Astrocyte (in vitro differentiated cells and primary cell): ENCODE results near the gene JMJD1C. TPM values are rescaled to one million over a fixed set of nuclear protein-coding genes. Genes with fewer than 3 reads are reported as not detected.

Source experiments
- DNase-seq: peaks from one replicate; pipeline ENCODE4 v3.0.0-alpha.2; 2010; ENCODE audit warnings: low read depth
- FAIRE-seq: peaks from 2 replicates; lab custom pipeline; 2011; peaks lifted over from hg19 to GRCh38; lab: Jason Lieb, UNC
- H2AFZ ChIP-seq: 2 replicates; pipeline ENCODE4 v1.6.0; 2012; ENCODE audit warnings: low read depth, low read length, inconsistent platforms
- H3K27ac ChIP-seq: 2 replicates; pipeline ENCODE4 v1.5.1; 2011; ENCODE audit warnings: low read depth, low read length, inconsistent platforms
- H3K27me3 ChIP-seq: 2 replicates; pipeline ENCODE4 v1.6.0; 2011; ENCODE audit warnings: low read length, inconsistent platforms; ENCODE audit not compliant: insufficient read depth
- H3K36me3 ChIP-seq: 2 replicates; pipeline ENCODE4 v1.5.1; 2011; ENCODE audit warnings: low read length, inconsistent platforms; ENCODE audit not compliant: insufficient read depth
- H3K4me1 ChIP-seq: 2 replicates; pipeline ENCODE4 v1.5.1; 2011; ENCODE audit warnings: low read length, inconsistent platforms; ENCODE audit not compliant: insufficient read depth
- H3K4me2 ChIP-seq: 2 replicates; pipeline ENCODE4 v1.6.0; 2012; ENCODE audit warnings: low read length, inconsistent platforms
- H3K4me3 ChIP-seq: 2 replicates; pipeline ENCODE4 v1.5.1; 2011; ENCODE audit warnings: low read depth, mild to moderate bottlenecking, low read length, inconsistent platforms; ENCODE audit not compliant: insufficient read depth
- H3K79me2 ChIP-seq: 2 replicates; pipeline ENCODE4 v1.6.0; 2012; ENCODE audit warnings: mild to moderate bottlenecking, low read length, inconsistent platforms; ENCODE audit not compliant: insufficient read depth
- H3K9ac ChIP-seq: 2 replicates; pipeline ENCODE4 v1.6.0; 2012; ENCODE audit warnings: mild to moderate bottlenecking, low read length, inconsistent platforms
- H3K9me3 ChIP-seq: 2 replicates; pipeline ENCODE4 v1.5.1; 2012; ENCODE audit warnings: low read depth, mild to moderate bottlenecking, low read length, inconsistent platforms; ENCODE audit not compliant: insufficient read depth
- H4K20me1 ChIP-seq: 2 replicates; pipeline ENCODE4 v1.6.0; 2012; ENCODE audit warnings: low read length, inconsistent platforms; ENCODE audit not compliant: insufficient read depth
- H3K27ac Mint-ChIP-seq: one replicate; pipeline ENCODE4 v1.8.0; 2021; ENCODE audit warnings: mild to moderate bottlenecking, mixed read lengths; ENCODE audit not compliant: unreplicated experiment
- H3K27me3 Mint-ChIP-seq: one replicate; pipeline ENCODE4 v1.8.0; 2021; ENCODE audit warnings: low read depth, mixed read lengths; ENCODE audit not compliant: unreplicated experiment
- H3K36me3 Mint-ChIP-seq: one replicate; pipeline ENCODE4 v1.8.0; 2021; ENCODE audit warnings: low read depth, mixed read lengths; ENCODE audit not compliant: unreplicated experiment
- H3K4me1 Mint-ChIP-seq: one replicate; pipeline ENCODE4 v1.8.0; 2021; ENCODE audit warnings: low read depth, mixed read lengths; ENCODE audit not compliant: unreplicated experiment
- H3K4me3 Mint-ChIP-seq: one replicate; pipeline ENCODE4 v1.8.0; 2021; ENCODE audit warnings: mild to moderate bottlenecking, moderate library complexity, mixed read lengths; ENCODE audit not compliant: unreplicated experiment
- H3K9me3 Mint-ChIP-seq: one replicate; pipeline ENCODE4 v1.8.0; 2021; ENCODE audit warnings: mild to moderate bottlenecking, mixed read lengths; ENCODE audit not compliant: unreplicated experiment
- CTCF ChIP-seq: IDR thresholded peaks from 2 replicates; pipeline ENCODE4 v1.5.1; 2011; ENCODE audit warnings: low read depth, mild to moderate bottlenecking, inconsistent platforms, low read length, moderate library complexity; ENCODE audit not compliant: insufficient read depth
- EZH2 ChIP-seq: IDR thresholded peaks from 2 replicates; pipeline ENCODE4 v1.6.1; 2012; ENCODE audit warnings: mild to moderate bottlenecking, low read length, inconsistent platforms; ENCODE audit not compliant: insufficient read depth
- total RNA-seq: library from RNA; stranded (reverse); gene quantifications from 2 replicates; pipeline ENCODE4 v1.2.1, GENCODE V29; 2021

JMJD1C gene
- total RNA-seq, 1 donor from 2014 or later = 61.0 TPM

GRCh38 chr10:63355682-63356081 lies 110.1 kb downstream of the JMJD1C start:
- no peak overlapping the region for H3K27ac Mint-ChIP-seq
- peaks cover 40% of the 10 kb centered on the region for H4K20me1 ChIP-seq
- peaks cover 62% of the 10 kb centered on the region for H3K79me2 ChIP-seq
- no peak overlapping the region for H3K9ac ChIP-seq
- H3K4me2 ChIP-seq = no peak overlapping the region
- no peak overlapping the region for H3K4me3 Mint-ChIP-seq
- DNase-seq (no peak), FAIRE-seq (no peak)
- no peaks in the 10 kb centered on the region for H3K4me1 Mint-ChIP-seq
- H3K4me1 ChIP-seq = no peaks in the 10 kb centered on the region
- no peak for TF ChIP-seq CTCF
- no peak for TF ChIP-seq EZH2
- H3K27me3 Mint-ChIP-seq = no peaks in the 10 kb centered on the region
- H3K9me3 Mint-ChIP-seq = no peaks in the 10 kb centered on the region
- no peaks in the 10 kb centered on the region for H3K36me3 Mint-ChIP-seq
- H3K27ac ChIP-seq = no peak overlapping the region
- H2AFZ ChIP-seq = no peak overlapping the region
- H3K9me3 ChIP-seq = no peaks in the 10 kb centered on the region
- H3K27me3 ChIP-seq = no peaks in the 10 kb centered on the region
- H3K36me3 ChIP-seq = no peaks in the 10 kb centered on the region
- H3K4me3 ChIP-seq = no peak overlapping the region

GRCh38 chr10:63352976-63353375 lies 112.8 kb downstream of the JMJD1C start:
- Histone ChIP-seq H3K27me3 (no peaks in the 10 kb centered on the region), H3K36me3 (no peaks in the 10 kb centered on the region), H3K9ac (no peak overlapping the region), H3K27ac (no peak overlapping the region), H3K4me3 (no peak overlapping the region), H3K4me2 (no peak overlapping the region), H4K20me1 (peaks cover 38% of the 10 kb centered on the region), H2AFZ (no peak overlapping the region), H3K9me3 (no peaks in the 10 kb centered on the region), H3K79me2 (peaks cover 57% of the 10 kb centered on the region), H3K4me1 (no peaks in the 10 kb centered on the region)
- TF ChIP-seq CTCF = no peak
- TF ChIP-seq EZH2 = no peak
- Mint-ChIP-seq H3K4me3 (no peak overlapping the region), H3K4me1 (peaks cover 2% of the 10 kb centered on the region), H3K36me3 (no peaks in the 10 kb centered on the region), H3K9me3 (no peaks in the 10 kb centered on the region), H3K27ac (no peak overlapping the region), H3K27me3 (no peaks in the 10 kb centered on the region)
- no peak for DNase-seq
- no peak for FAIRE-seq

- Histone ChIP-seq H3K27me3 (no peaks in the 10 kb centered on the region), H3K4me3 (no peak overlapping the region), H3K27ac (no peak overlapping the region), H2AFZ (no peak overlapping the region), H3K79me2 (peaks cover 54% of the 10 kb centered on the region), H3K9me3 (no peaks in the 10 kb centered on the region), H3K36me3 (no peaks in the 10 kb centered on the region), H4K20me1 (peaks cover 29% of the 10 kb centered on the region), H3K4me1 (no peaks in the 10 kb centered on the region), H3K4me2 (no peak overlapping the region), H3K9ac (no peak overlapping the region)
- no peaks in the 10 kb centered on the region for H3K36me3 Mint-ChIP-seq
- no peak overlapping the region for H3K4me3 Mint-ChIP-seq
- H3K4me1 Mint-ChIP-seq = peaks cover 2% of the 10 kb centered on the region
- FAIRE-seq (no peak), DNase-seq (no peak)
- no peaks in the 10 kb centered on the region for H3K27me3 Mint-ChIP-seq
- TF ChIP-seq CTCF (no peak), EZH2 (no peak)
- no peaks in the 10 kb centered on the region for H3K9me3 Mint-ChIP-seq
- H3K27ac Mint-ChIP-seq = no peak overlapping the region
Observed at GRCh38 chr10:63348245-63348850, 117.4 kb downstream of the JMJD1C start.
